PFSK-1 (cell line): ENCODE results near the gene RALGDS.

Experiments used
- FOXP2 ChIP-seq: optimal IDR thresholded peaks from 2 replicates; pipeline ENCODE3; 2011; ENCODE audit warnings: borderline replicate concordance, control low read depth, inconsistent platforms; ENCODE audit not compliant: insufficient read depth; ENCODE audit errors: extremely low read length, extremely low read depth
- POLR2AphosphoS5 ChIP-seq: IDR thresholded peaks from 2 replicates; pipeline ENCODE4 v1.6.1; 2012; ENCODE audit warnings: low read depth, mild to moderate bottlenecking, control low read depth, low read length, moderate library complexity
- REST ChIP-seq, 2 experiments: IDR thresholded peaks; 2 replicates each; pipeline versions ENCODE4 v1.6.1 to v1.8.0; 2011 to 2012; ENCODE audit warnings: low read depth in 2 of 2, low read length in 2 of 2, control low read depth in 1 of 2, inconsistent platforms in 1 of 2, mild to moderate bottlenecking in 1 of 2, moderate library complexity in 1 of 2; ENCODE audit not compliant: insufficient read depth in 1 of 2
- SIN3A ChIP-seq: IDR thresholded peaks from 2 replicates; pipeline ENCODE4 v1.6.1; 2012; ENCODE audit warnings: mild to moderate bottlenecking, low read length, moderate library complexity, borderline replicate concordance; ENCODE audit not compliant: insufficient read depth
- TAF1 ChIP-seq: IDR thresholded peaks from 2 replicates; pipeline ENCODE4 v1.6.1; 2012; ENCODE audit warnings: low read length, control low read depth, borderline replicate concordance; ENCODE audit not compliant: insufficient read depth

The RALGDS gene

DNA sequence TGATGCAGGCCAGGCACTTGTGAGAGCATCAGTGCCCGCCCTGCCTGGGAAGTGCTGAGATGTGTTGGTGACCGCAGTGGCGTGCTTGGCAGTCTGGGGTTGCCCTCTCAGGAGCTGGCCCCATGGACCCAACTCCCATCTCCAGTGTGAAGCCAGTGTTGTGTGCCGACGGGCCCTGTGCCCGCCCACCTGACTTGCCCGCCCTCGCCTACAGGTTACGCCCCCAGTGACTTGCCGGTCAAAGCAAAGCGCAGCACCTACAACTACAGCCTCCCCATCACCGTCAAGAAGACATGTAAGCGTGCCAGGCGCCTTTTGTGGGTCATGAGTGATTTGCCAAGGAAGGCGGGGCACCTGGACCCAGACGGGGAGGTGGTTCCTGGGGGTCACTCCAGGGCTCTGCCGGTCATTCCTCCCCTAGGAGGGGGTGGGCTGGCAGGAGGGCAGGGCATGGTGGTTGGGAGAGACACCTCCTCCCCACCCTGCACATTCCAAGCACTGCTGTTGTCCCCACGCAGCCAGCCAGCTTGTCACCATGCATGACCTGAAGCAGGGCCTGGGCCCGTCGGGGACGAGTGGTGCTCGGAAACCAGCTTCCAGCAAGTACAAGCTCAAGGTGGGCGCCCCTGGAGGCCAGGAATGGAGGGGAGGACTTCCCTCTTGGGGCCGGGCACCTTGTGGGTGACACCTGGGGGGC, 66.7 kb downstream of the RALGDS start:
- TF ChIP-seq SIN3A: no peak
- no peak for TF ChIP-seq TAF1
- no peak for TF ChIP-seq POLR2AphosphoS5
- TF ChIP-seq REST (IDR thresholded peaks at IDR 0.05; ENCODE audit: insufficient read depth in 1 of 2, low read depth in 2 of 2, low read length in 2 of 2): no peak
- TF ChIP-seq FOXP2: no peak

DNA sequence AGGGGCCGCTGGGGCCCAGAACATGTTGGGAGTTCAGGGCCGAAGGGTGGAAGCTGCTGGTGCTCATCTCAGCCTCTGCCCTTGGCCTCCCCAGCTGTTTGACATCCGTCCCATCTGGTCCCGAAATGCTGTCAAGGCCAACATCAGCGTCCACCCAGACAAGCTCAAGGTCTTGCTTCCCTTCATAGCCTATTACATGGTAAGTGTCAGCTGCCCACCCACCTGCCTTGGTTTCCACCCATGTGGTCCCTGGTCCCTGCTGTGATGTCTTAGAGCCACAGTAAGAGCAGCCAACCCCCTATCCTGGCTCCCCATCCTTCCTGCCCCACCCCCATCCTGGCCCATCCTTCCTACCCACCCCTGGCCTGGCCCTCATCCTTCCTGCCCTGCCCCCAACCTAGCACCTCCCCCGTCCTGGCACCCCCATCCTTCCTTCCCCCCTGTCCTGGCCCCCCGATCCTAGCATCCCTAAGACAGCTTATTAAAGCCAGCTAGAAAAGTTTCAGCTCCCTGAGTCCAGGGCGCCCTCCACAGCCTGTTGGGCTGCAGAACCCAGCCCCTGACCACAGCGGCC, 69.0 kb downstream of the RALGDS start:
- no peak for TF ChIP-seq POLR2AphosphoS5
- TF ChIP-seq TAF1: no peak

- TF ChIP-seq FOXP2 (no peak), SIN3A (no peak), POLR2AphosphoS5 (no peak), REST (IDR thresholded peaks at IDR 0.05; ENCODE audit: insufficient read depth in 1 of 2, low read depth in 2 of 2, low read length in 2 of 2) (no peak), TAF1 (no peak)
Measured at GRCh38 chr9:133051281-133051900, 69.6 kb downstream of the RALGDS start.

DNA sequence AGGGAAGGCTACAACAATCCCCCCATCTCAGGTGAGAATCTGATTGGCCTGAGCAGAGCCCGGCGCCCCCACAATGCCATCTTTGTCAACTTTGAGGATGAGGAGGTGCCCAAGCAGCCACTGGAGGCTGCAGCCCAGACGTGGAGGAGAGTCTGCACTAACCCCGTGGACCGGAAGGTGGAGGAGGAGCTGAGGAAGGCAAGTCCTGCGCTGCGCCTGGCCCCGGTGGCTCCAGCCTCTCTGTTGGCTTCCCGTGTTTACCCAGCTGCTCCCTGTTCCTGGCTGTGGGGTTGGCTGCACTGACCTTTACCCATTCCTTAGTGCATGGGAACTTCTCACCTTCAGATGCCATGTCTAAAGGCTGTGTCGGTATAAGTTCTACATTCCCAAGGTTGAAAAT, 70.3 kb downstream of the RALGDS start:
- no peak for TF ChIP-seq POLR2AphosphoS5
- TF ChIP-seq TAF1: no peak
- TF ChIP-seq FOXP2: no peak
- TF ChIP-seq SIN3A: no peak
- no peak for TF ChIP-seq REST (IDR thresholded peaks at IDR 0.05; ENCODE audit: insufficient read depth in 1 of 2, low read depth in 2 of 2, low read length in 2 of 2)

GRCh38 chr9:133050142-133050541, 70.9 kb downstream of the RALGDS start:
- TF ChIP-seq REST (IDR thresholded peaks at IDR 0.05; ENCODE audit: insufficient read depth in 1 of 2, low read depth in 2 of 2, low read length in 2 of 2) (no peak), FOXP2 (no peak), TAF1 (no peak), POLR2AphosphoS5 (no peak), SIN3A (no peak)
